Vagina (tissue), 2 donors: Measurements from ENCODE around the gene SERTAD2.

ENCODE experiments used
- CTCF ChIP-seq, 3 experiments: fragments of 450-650 bp in 2 of 3; fragments of 200-600 bp in 1 of 3; sonication (generic) in 1 of 3; IDR thresholded peaks; one replicate each; pipeline ENCODE4 v1.5.1; 2017 to 2019; ENCODE audit warnings: antibody characterized with exemption in 3 of 3, mild to moderate bottlenecking in 2 of 3, moderate library complexity in 2 of 3
- POLR2A ChIP-seq, 2 donors: fragments of 450-650 bp; IDR thresholded peaks; one replicate each; pipeline ENCODE4 v1.6.1; 2017; ENCODE audit warnings: antibody characterized with exemption in 2 of 2, mild to moderate bottlenecking in 2 of 2, moderate library complexity in 2 of 2
- POLR2AphosphoS5 ChIP-seq, 2 donors: sonication (generic); formaldehyde crosslinking; IDR thresholded peaks; one replicate each; pipeline ENCODE4 v1.9.0; 2017; ENCODE audit warnings: antibody characterized with exemption in 2 of 2, mild to moderate bottlenecking in 2 of 2, low read depth in 1 of 2; ENCODE audit not compliant: insufficient read depth in 1 of 2

GRCh38 chr2:64601034-64601754 is 52.5 kb downstream of the SERTAD2 start:
- TF ChIP-seq CTCF (IDR thresholded peaks at IDR 0.05) (no peak), POLR2A (IDR thresholded peaks at IDR 0.05) (no peak), POLR2AphosphoS5 (IDR thresholded peaks at IDR 0.05; ENCODE audit: insufficient read depth in 1 of 2, low read depth in 1 of 2) (no peak)
